ENCODE data around the gene TRIM9. TPM values are rescaled to one million over a fixed set of nuclear protein-coding genes. Genes with fewer than 3 reads are reported as not detected.
A peak's percentile ranks its signal among the peaks of the same experiment; 100 is the strongest.
"Not testable (repeated sequence)": the region's sequence is repeated elsewhere in the genome, so short reads cannot be mapped to it uniquely, and the experiment has no call there.

The TRIM9 gene
- total and polyA plus RNA-seq, 2 experiments from 2014 or later = 4.4 to 6.2 TPM

GRCh38 chr14:50957296-50957695 is 137.6 kb downstream of the TRIM9 start:
- Histone ChIP-seq H3K36me3 (ENCODE audit: insufficient read depth) (no peaks in the 10 kb centered on the region), H3K79me2 (replicated peaks; ENCODE audit: insufficient read depth) (no peaks in the 10 kb centered on the region), H4K20me1 (replicated peaks; ENCODE audit: insufficient read depth) (no peaks in the 10 kb centered on the region), H3K27me3 (ENCODE audit: insufficient read depth) (no peaks in the 10 kb centered on the region), H3K27ac (ENCODE audit: low read depth) (no peak overlapping the region), H3F3A (replicated peaks; ENCODE audit: low read depth) (no peaks in the 10 kb centered on the region), H3K4me1 (ENCODE audit: insufficient read depth) (no peaks in the 10 kb centered on the region), H3K9me2 (ENCODE audit: insufficient read depth) (no peaks in the 10 kb centered on the region), H3K4me3 (no peak overlapping the region), H2AFZ (no peak overlapping the region), H3K4me2 (no peak overlapping the region)
- ATAC-seq = no peak
- DNase-seq (ENCODE audit: low spot score) = no peak
- peaks cover 9% of the 10 kb centered on the region for H3K4me1 Mint-ChIP-seq
- peaks cover 6% of the 10 kb centered on the region; the same call in 2 of the 3 replicates for H3K9me3 Mint-ChIP-seq
- H3K27ac Mint-ChIP-seq = no peak overlapping the region
- H3K36me3 Mint-ChIP-seq (ENCODE audit: low read depth) = peaks cover 3% of the 10 kb centered on the region; the same call in 1 of the 3 replicates
- no peak for TF ChIP-seq CTCF (conservative IDR thresholded peaks at IDR 0.05; ENCODE audit: low read depth in 2 of 2)
- H3K27me3 Mint-ChIP-seq (ENCODE audit: insufficient read depth, low read depth, poor library complexity) = no peaks in the 10 kb centered on the region
- H3K4me3 Mint-ChIP-seq = no peak overlapping the region

GRCh38 chr14:50956421-50956820 is 138.5 kb downstream of the TRIM9 start:
- H2AFZ ChIP-seq; H3K4me2 ChIP-seq; H3K36me3 ChIP-seq (ENCODE audit: insufficient read depth); H3K27me3 Mint-ChIP-seq (ENCODE audit: insufficient read depth, low read depth, poor library complexity); H3K4me1 ChIP-seq (ENCODE audit: insufficient read depth); H3K79me2 ChIP-seq (replicated peaks; ENCODE audit: insufficient read depth); H3K4me3 Mint-ChIP-seq; H3K27ac ChIP-seq (ENCODE audit: low read depth); H3K9me3 Mint-ChIP-seq; H3K27me3 ChIP-seq (ENCODE audit: insufficient read depth); H3F3A ChIP-seq (replicated peaks; ENCODE audit: low read depth); DNase-seq (ENCODE audit: low spot score); H3K4me3 ChIP-seq; H3K36me3 Mint-ChIP-seq (ENCODE audit: low read depth); H3K9me2 ChIP-seq (ENCODE audit: insufficient read depth); H3K27ac Mint-ChIP-seq; H4K20me1 ChIP-seq (replicated peaks; ENCODE audit: insufficient read depth); ATAC-seq: not testable (repeated sequence)
- peaks cover 13% of the 10 kb centered on the region for H3K4me1 Mint-ChIP-seq

GRCh38 chr14:50955373-50956043 is 139.4 kb downstream of the TRIM9 start:
- H3K4me1 Mint-ChIP-seq = peaks cover 13% of the 10 kb centered on the region
- peak; percentile 79 for DNase-seq (ENCODE audit: low spot score)
- no peak overlapping the region for H3K4me3 ChIP-seq
- H3K9me2 ChIP-seq (ENCODE audit: insufficient read depth) = no peaks in the 10 kb centered on the region
- peak overlapping the region; percentile 33; the same call in 1 of the 2 replicates for H3K27ac Mint-ChIP-seq
- H3K4me2 ChIP-seq = no peak overlapping the region
- H3K36me3 ChIP-seq (ENCODE audit: insufficient read depth) = no peaks in the 10 kb centered on the region
- peak; percentile 87 for ATAC-seq
- H2AFZ ChIP-seq = no peak overlapping the region
- no peaks in the 10 kb centered on the region for H3K79me2 ChIP-seq (replicated peaks; ENCODE audit: insufficient read depth)
- H3K27me3 ChIP-seq (ENCODE audit: insufficient read depth) = no peaks in the 10 kb centered on the region
- no peaks in the 10 kb centered on the region for H4K20me1 ChIP-seq (replicated peaks; ENCODE audit: insufficient read depth)
- H3F3A ChIP-seq (replicated peaks; ENCODE audit: low read depth) = no peaks in the 10 kb centered on the region
- H3K4me3 Mint-ChIP-seq = no peak overlapping the region
- H3K27me3 Mint-ChIP-seq (ENCODE audit: insufficient read depth, low read depth, poor library complexity) = no peaks in the 10 kb centered on the region
- peaks cover 6% of the 10 kb centered on the region; the same call in 2 of the 3 replicates for H3K9me3 Mint-ChIP-seq
- TF ChIP-seq JUNB (IDR thresholded peaks at IDR 0.05; ENCODE audit: unreplicated experiment) (no peak), CREB1 (CRISPR knock-in tag; IDR thresholded peaks at IDR 0.05; ENCODE audit: low read depth) (no peak), CTCF (conservative IDR thresholded peaks at IDR 0.05; ENCODE audit: low read depth in 2 of 2) (peak; percentile 46 to 58), EZH2 (IDR thresholded peaks at IDR 0.05; ENCODE audit: low read depth, unreplicated experiment) (no peak)
- no peaks in the 10 kb centered on the region for H3K4me1 ChIP-seq (ENCODE audit: insufficient read depth)
- peaks cover 3% of the 10 kb centered on the region; the same call in 1 of the 3 replicates for H3K36me3 Mint-ChIP-seq (ENCODE audit: low read depth)
- H3K27ac ChIP-seq (ENCODE audit: low read depth) = no peak overlapping the region
